Measurements from ENCODE around the gene H2AZ1. TPM values are rescaled to one million over a fixed set of nuclear protein-coding genes. Genes with fewer than 3 reads are reported as not detected.

The H2AZ1 gene
- total and polyA plus RNA-seq, 4 donors = 86.6 to 189 (median 114) TPM

DNA sequence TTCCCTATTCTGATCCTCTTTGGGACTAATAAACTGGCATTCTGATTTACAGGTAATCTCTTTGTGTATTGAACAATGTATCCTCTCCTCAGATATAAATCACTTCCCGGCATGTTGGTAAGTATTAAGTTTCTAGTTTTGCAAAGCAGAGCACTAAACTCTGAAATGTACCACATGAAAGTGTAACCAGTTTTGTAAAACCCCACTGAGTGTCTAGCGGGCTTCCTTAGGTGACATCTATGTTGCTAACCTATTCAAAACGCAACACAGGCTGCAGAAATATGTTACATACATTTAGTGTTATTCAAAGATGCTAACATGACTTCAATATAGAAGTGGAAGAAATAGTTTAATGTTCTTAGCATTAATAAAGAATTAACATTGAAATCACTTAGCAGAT lies 28.9 kb downstream of the H2AZ1 start:
- intact Hi-C loops (cut with DNase I) = no loop called here
- H3K27ac ChIP-seq (ENCODE audit: low read depth in 1 of 2, low read length in 2 of 2) = no peak overlapping the region
- 96 to 99% methylated on average over 3 of the region's 3 CpGs for WGBS, 2 donors
- H3K9me3 ChIP-seq (ENCODE audit: control insufficient read depth, low read length) = no peaks in the 10 kb centered on the region
- no peak overlapping the region for H3K4me3 ChIP-seq (ENCODE audit: low read length in 2 of 2)
- DNase-seq (no peak), ATAC-seq (ENCODE audit: low FRiP score) (no peak)
- H3K27me3 ChIP-seq (ENCODE audit: control insufficient read depth in 1 of 2, insufficient read depth in 2 of 2, low read length in 1 of 2) = no peaks in the 10 kb centered on the region
- H3K36me3 ChIP-seq (ENCODE audit: control insufficient read depth in 1 of 2, insufficient read depth in 2 of 2, low read length in 1 of 2) = no peaks in the 10 kb centered on the region
- no peaks in the 10 kb centered on the region for H3K4me1 ChIP-seq (ENCODE audit: control insufficient read depth in 1 of 2, insufficient read depth in 2 of 2, low read length in 2 of 2)

DNA sequence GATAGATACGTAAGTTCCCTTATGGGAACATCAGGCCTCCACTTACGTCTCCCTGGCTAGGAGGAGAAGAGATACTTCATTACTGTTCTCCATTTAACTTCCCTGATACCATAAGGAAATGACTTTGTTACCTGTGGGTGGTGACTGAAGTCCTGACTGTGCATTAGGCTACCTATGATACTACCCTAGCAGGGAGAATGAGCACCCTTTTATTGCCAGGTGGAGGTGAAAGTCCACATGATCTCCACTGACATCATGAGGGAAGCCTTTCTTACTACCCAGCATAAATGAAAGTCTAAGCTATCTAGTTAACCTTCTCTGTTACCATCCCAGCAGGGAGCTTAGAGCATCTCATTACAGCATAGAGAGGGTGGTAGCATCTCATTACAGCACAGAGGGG lies 31.4 kb downstream of the H2AZ1 start:
- Histone ChIP-seq H3K4me3 (ENCODE audit: low read length in 2 of 2) (no peak overlapping the region), H3K9me3 (ENCODE audit: control insufficient read depth, low read length) (no peaks in the 10 kb centered on the region), H3K4me1 (ENCODE audit: control insufficient read depth in 1 of 2, insufficient read depth in 2 of 2, low read length in 2 of 2) (no peaks in the 10 kb centered on the region), H3K27ac (ENCODE audit: low read depth in 1 of 2, low read length in 2 of 2) (no peak overlapping the region), H3K27me3 (ENCODE audit: control insufficient read depth in 1 of 2, insufficient read depth in 2 of 2, low read length in 1 of 2) (no peaks in the 10 kb centered on the region), H3K36me3 (ENCODE audit: control insufficient read depth in 1 of 2, insufficient read depth in 2 of 2, low read length in 1 of 2) (no peaks in the 10 kb centered on the region)
- WGBS, 2 donors = 96 to 97% methylated on average over 2 of the region's 2 CpGs
- DNase-seq (no peak), ATAC-seq (ENCODE audit: low FRiP score) (no peak)
- intact Hi-C loops (cut with DNase I) = no loop called here

DNA sequence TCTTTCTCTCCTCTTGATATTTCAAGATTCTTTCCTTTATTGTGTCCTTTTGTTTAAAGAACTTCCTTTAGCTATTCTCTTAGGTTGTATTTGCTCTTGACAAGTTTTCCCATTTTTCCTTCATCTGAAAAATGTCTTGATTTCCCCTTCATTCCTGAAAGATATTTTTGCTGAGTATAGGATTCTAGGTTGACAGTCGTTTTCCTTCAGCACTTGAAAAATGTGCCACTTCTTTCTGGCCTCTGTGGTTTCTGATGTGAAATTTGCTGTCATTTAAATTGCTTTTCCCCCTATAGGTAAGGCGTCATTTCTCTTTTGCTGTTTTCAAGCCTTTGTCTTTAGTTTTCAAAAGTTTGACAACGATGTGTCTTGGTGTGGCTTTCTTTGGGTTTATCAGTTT lies 32.5 kb downstream of the H2AZ1 start:
- no peaks in the 10 kb centered on the region for H3K36me3 ChIP-seq (ENCODE audit: control insufficient read depth in 1 of 2, insufficient read depth in 2 of 2, low read length in 1 of 2)

DNA sequence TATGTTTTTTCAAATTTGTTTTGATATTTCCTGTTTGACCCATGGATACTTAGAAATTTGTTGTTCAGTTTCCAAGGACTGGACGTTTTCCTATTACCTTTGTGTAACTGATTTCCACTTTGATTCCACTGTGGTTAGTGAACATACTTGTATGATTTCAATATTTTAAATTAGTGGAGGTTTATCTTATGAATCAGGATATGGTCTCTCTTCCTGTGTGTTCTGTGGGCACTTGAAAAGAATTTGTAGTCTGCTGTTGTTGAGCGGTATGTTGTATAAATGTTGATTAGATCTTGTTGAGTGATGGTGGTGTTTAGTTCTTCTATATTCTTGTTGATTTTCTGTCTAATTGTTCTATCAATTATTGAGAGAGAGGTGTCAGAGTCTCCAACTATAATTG lies 34.6 kb downstream of the H2AZ1 start:
- 91 to 97% methylated on average over 2 of the region's 2 CpGs for WGBS, 2 donors
- intact Hi-C loops (cut with DNase I) = no loop called here
- H3K9me3 ChIP-seq (ENCODE audit: control insufficient read depth, low read length) = no peaks in the 10 kb centered on the region
- no peak for DNase-seq
- H3K27me3 ChIP-seq (ENCODE audit: control insufficient read depth in 1 of 2, insufficient read depth in 2 of 2, low read length in 1 of 2) = no peaks in the 10 kb centered on the region
- no peaks in the 10 kb centered on the region for H3K36me3 ChIP-seq (ENCODE audit: control insufficient read depth in 1 of 2, insufficient read depth in 2 of 2, low read length in 1 of 2)
- H3K4me1 ChIP-seq (ENCODE audit: control insufficient read depth in 1 of 2, insufficient read depth in 2 of 2, low read length in 2 of 2) = no peaks in the 10 kb centered on the region
- ATAC-seq (ENCODE audit: low FRiP score) = no peak
- H3K4me3 ChIP-seq (ENCODE audit: low read length in 2 of 2) = no peak overlapping the region
- H3K27ac ChIP-seq (ENCODE audit: low read depth in 1 of 2, low read length in 2 of 2) = no peak overlapping the region

More for the DNA sequence above, 32.5 kb downstream of the H2AZ1 start:
- no peaks in the 10 kb centered on the region for H3K27me3 ChIP-seq (ENCODE audit: control insufficient read depth in 1 of 2, insufficient read depth in 2 of 2, low read length in 1 of 2)
- intact Hi-C loops (cut with DNase I) = no loop called here
- no peaks in the 10 kb centered on the region for H3K9me3 ChIP-seq (ENCODE audit: control insufficient read depth, low read length)
- no peak overlapping the region for H3K27ac ChIP-seq (ENCODE audit: low read depth in 1 of 2, low read length in 2 of 2)
- ATAC-seq (ENCODE audit: low FRiP score) (no peak), DNase-seq (no peak)
- H3K4me3 ChIP-seq (ENCODE audit: low read length in 2 of 2) = no peak overlapping the region
- no peaks in the 10 kb centered on the region for H3K4me1 ChIP-seq (ENCODE audit: control insufficient read depth in 1 of 2, insufficient read depth in 2 of 2, low read length in 2 of 2)
- WGBS, 2 donors = 91 to 96% methylated on average over 3 of the region's 3 CpGs

Other genes starting within 250 kb of the H2AZ1 start
- 1 to 10 TPM; 2.7 to 6.4 TPM for gene DAPP1, start 133.4 kb downstream of the H2AZ1 start, total RNA-seq
- gene DAPP1, start 133.4 kb downstream of the H2AZ1 start, polyA plus RNA-seq = 1 to 10 TPM in 1 of 2 donors, under 1 TPM in 1; 0.28 to 4.3 TPM
- gene LAMTOR3, start 55.8 kb downstream of the H2AZ1 start, total RNA-seq = 10 to 100 TPM; 31.1 to 31.5 TPM
- 10 to 100 TPM; 36.9 to 53.1 TPM for gene LAMTOR3, start 55.8 kb downstream of the H2AZ1 start, polyA plus RNA-seq
- 10 to 100 TPM; 57.8 to 58.6 TPM for gene DNAJB14, start 3.7 kb downstream of the H2AZ1 start, total RNA-seq
- gene DNAJB14, start 3.7 kb downstream of the H2AZ1 start, polyA plus RNA-seq = 10 to 100 TPM; 12.4 to 14.1 TPM
- 1 to 10 TPM; 6.1 to 7.0 TPM for gene DDIT4L, start 240.2 kb upstream of the H2AZ1 start, total RNA-seq
- 1 to 10 TPM; 1.5 to 2.0 TPM for gene DDIT4L, start 240.2 kb upstream of the H2AZ1 start, polyA plus RNA-seq

All from aorta (tissue), 5 donors.